IMR-90 (cell line): ENCODE results near the gene ME3. TPM values are rescaled to one million over a fixed set of nuclear protein-coding genes. Genes with fewer than 3 reads are reported as not detected.

Source experiments
- ATAC-seq: fragments of 200-7000 bp; cut with Tn5 transposase; 2 replicates; pipeline ENCODE4 v1.9.1; 2020; ENCODE audit warnings: low read depth, mild to moderate bottlenecking, moderate library complexity
- BruUV-seq: library from RNA; stranded (reverse); fragments of 400-500 nt; replicated peaks from 2 replicates; lab custom pipeline; 2021; lab: Mats Ljungman, UMichigan
- CTCF ChIA-PET: fragments of 300-600 bp; formaldehyde crosslinking; extraction: SDS; loops from one replicate; lab custom pipeline; 2021; ENCODE audit warnings: antibody characterized with exemption; lab: Yijun Ruan, JAX
- POLR2A ChIA-PET: fragments of 300-600 bp; sonication (Branson Sonifier 250); formaldehyde crosslinking; loops from one replicate; lab custom pipeline; 2022; ENCODE audit warnings: antibody characterized with exemption; ENCODE audit not compliant: unreplicated experiment; lab: Charles Lee
- DNase-seq: peaks from one replicate; pipeline ENCODE4 v3.0.0; 2013
- H2AFZ ChIP-seq: replicated peaks from 2 replicates; pipeline ENCODE3; 2013; ENCODE audit warnings: low read length, mild to moderate bottlenecking; ENCODE audit not compliant: poor library complexity
- H2AK5ac ChIP-seq: 2 replicates; pipeline ENCODE4 v1.6.1; 2013; ENCODE audit warnings: low read depth, low read length, inconsistent platforms
- H2AK9ac ChIP-seq: replicated peaks from 2 replicates; pipeline ENCODE3; 2013; ENCODE audit warnings: mild to moderate bottlenecking, low read depth, low read length, moderate library complexity; ENCODE audit not compliant: poor library complexity
- H2BK120ac ChIP-seq: 2 replicates; pipeline ENCODE4 v1.6.1; 2013; ENCODE audit warnings: low read depth, low read length, inconsistent platforms
- H2BK15ac ChIP-seq: 3 replicates; pipeline ENCODE4 v1.6.1; 2013; ENCODE audit warnings: low read depth, low read length, inconsistent platforms
- H2BK20ac ChIP-seq: 2 replicates; pipeline ENCODE4 v1.6.1; 2013; ENCODE audit warnings: low read depth, mild to moderate bottlenecking, inconsistent platforms, low read length, moderate library complexity
- H2BK5ac ChIP-seq: 2 replicates; pipeline ENCODE4 v1.6.1; 2013; ENCODE audit warnings: mild to moderate bottlenecking, low read depth, low read length, inconsistent platforms; ENCODE audit not compliant: poor library complexity, severe bottlenecking
- H3K14ac ChIP-seq: replicated peaks from 2 replicates; pipeline ENCODE4 v1.6.1; 2013; ENCODE audit warnings: low read depth, low read length, inconsistent platforms
- H3K18ac ChIP-seq: 2 replicates; pipeline ENCODE4 v1.6.1; 2013; ENCODE audit warnings: low read depth, low read length, control low read depth
- H3K23ac ChIP-seq: 2 replicates; pipeline ENCODE4 v1.6.1; 2013; ENCODE audit warnings: low read depth, low read length, inconsistent platforms
- H3K27ac ChIP-seq: 2 replicates; pipeline ENCODE4 v1.5.1; 2013; ENCODE audit warnings: mild to moderate bottlenecking, control low read depth, low read length; ENCODE audit not compliant: insufficient read depth
- H3K27me3 ChIP-seq: 2 replicates; pipeline ENCODE4 v1.6.1; 2013; ENCODE audit warnings: low read length; ENCODE audit not compliant: control insufficient read depth, insufficient read depth
- H3K36me3 ChIP-seq: 2 replicates; pipeline ENCODE4 v1.6.1; 2013; ENCODE audit warnings: low read length, mixed read lengths; ENCODE audit not compliant: control insufficient read depth, insufficient read depth
- H3K4ac ChIP-seq: 2 replicates; pipeline ENCODE4 v1.6.1; 2013; ENCODE audit warnings: low read depth, low read length, inconsistent platforms
- H3K4me1 ChIP-seq: 2 replicates; pipeline ENCODE4 v1.6.1; 2013; ENCODE audit warnings: low read length, mixed read lengths; ENCODE audit not compliant: control insufficient read depth, insufficient read depth
- H3K4me2 ChIP-seq: 2 replicates; pipeline ENCODE4 v1.6.1; 2013; ENCODE audit warnings: low read depth, mild to moderate bottlenecking, control low read depth, low read length, moderate library complexity
- H3K4me3 ChIP-seq: 2 replicates; pipeline ENCODE4 v1.5.1; 2013; ENCODE audit warnings: low read depth, mild to moderate bottlenecking, control low read depth, low read length, moderate library complexity; ENCODE audit not compliant: insufficient read depth
- H3K56ac ChIP-seq: 2 replicates; pipeline ENCODE4 v1.6.1; 2013; ENCODE audit warnings: low read length, inconsistent platforms; ENCODE audit not compliant: insufficient read depth; ENCODE audit errors: extremely low read depth
- H3K79me1 ChIP-seq, 2 experiments: 2 replicates each; pipeline ENCODE4 v1.6.1; 2013; ENCODE audit warnings: low read length in 2 of 2, inconsistent platforms in 1 of 2, low read depth in 1 of 2
- H3K9ac ChIP-seq: 2 replicates; pipeline ENCODE4 v1.6.1; 2013; ENCODE audit warnings: low read depth, low read length, control low read depth
- H3K9me1 ChIP-seq: 2 replicates; pipeline ENCODE4 v1.6.1; 2013; ENCODE audit warnings: low read length, inconsistent platforms; ENCODE audit not compliant: insufficient read depth
- H3K9me3 ChIP-seq: 2 replicates; pipeline ENCODE4 v1.6.1; 2013; ENCODE audit warnings: low read length; ENCODE audit not compliant: control insufficient read depth, insufficient read depth
- H4K20me1 ChIP-seq: 2 replicates; pipeline ENCODE4 v1.6.1; 2013; ENCODE audit warnings: low read length, inconsistent platforms; ENCODE audit not compliant: insufficient read depth
- H4K5ac ChIP-seq: 2 replicates; pipeline ENCODE4 v1.6.1; 2013; ENCODE audit warnings: mild to moderate bottlenecking, low read depth, low read length, control low read depth
- H4K8ac ChIP-seq, 2 experiments: 2 replicates each; pipeline ENCODE4 v1.6.1; 2013; ENCODE audit warnings: low read depth in 2 of 2, low read length in 2 of 2, control low read depth in 1 of 2, inconsistent platforms in 1 of 2
- H4K91ac ChIP-seq: 2 replicates; pipeline ENCODE4 v1.6.1; 2013; ENCODE audit warnings: low read depth, low read length, inconsistent platforms; ENCODE audit not compliant: insufficient read depth
- BHLHE40 ChIP-seq: fragments of 150-350 bp; IDR thresholded peaks from 2 replicates; pipeline ENCODE4 v1.6.1; 2016; ENCODE audit warnings: mild to moderate bottlenecking, low read depth, low read length
- CTCF ChIP-seq: conservative IDR thresholded peaks from 2 replicates; pipeline ENCODE4 v1.5.1; 2012; ENCODE audit warnings: mild to moderate bottlenecking, low read depth, low read length, improper control_type of control experiment
- SMC3 ChIP-seq: fragments of 150-350 bp; IDR thresholded peaks from 2 replicates; pipeline ENCODE4 v1.6.1; 2016; ENCODE audit warnings: low read depth, mild to moderate bottlenecking, antibody characterized with exemption, low read length, moderate library complexity
- WGBS, 2 experiments: methylation state at CpG; one replicate each; pipeline versions ENCODE4 v1.1.5 to v1.1.7; 2013; ENCODE audit warnings: missing lambda C conversion rate in 2 of 2; ENCODE audit not compliant: insufficient read length in 1 of 2; ENCODE audit errors: extremely low coverage in 2 of 2; 5-methylcytosine and 5-hydroxymethylcytosine counted together
- dilution Hi-C: fragments of 300-500 bp; cut with HindIII; formaldehyde crosslinking; loops from one replicate; pipeline ENCODE4 v1.14.3; 2018; ENCODE audit warnings: low sequenced_read_pairs; ENCODE audit not compliant: unreplicated experiment
- in situ Hi-C: fragments of 300-500 bp; cut with MboI; formaldehyde crosslinking; loops from 3 replicates; pipeline ENCODE4 v1.14.3; 2019; ENCODE audit warnings: low sequenced_read_pairs, inconsistent platforms, mixed read lengths
- intact Hi-C: fragments of 100-400 bp; cut with micrococcal nuclease; formaldehyde crosslinking; loops from 2 replicates; pipeline ENCODE4 v1.10.0; 2022
- polyA plus RNA-seq, 3 experiments: library from polyadenylated mRNA; depleted of rRNA; stranded (reverse); fragments of >200 nt; gene quantifications; 2 replicates each; pipeline ENCODE4 v1.2.3, GENCODE V29; 2012; ENCODE audit warnings: low replicate concordance in 1 of 3
- total RNA-seq: library from RNA; depleted of rRNA; stranded (reverse); fragments of >200 nt; gene quantifications from 2 replicates; pipeline ENCODE4 v1.2.3, GENCODE V29; 2012

ME3 gene
- total and polyA plus RNA-seq, 2 of the 4 experiments (the other 2 are of a cell fraction): 7.8 to 9.0 TPM

- Histone ChIP-seq H3K4ac (peak overlapping the region; percentile 86), H2AFZ (peak overlapping the region; percentile 62), H4K20me1 (no peaks in the 10 kb centered on the region), H2AK5ac (peak overlapping the region; percentile 92), H3K4me3 (no peak overlapping the region), H3K36me3 (no peaks in the 10 kb centered on the region), H3K9me1 (peaks cover 29% of the 10 kb centered on the region), H4K8ac (peak overlapping the region; percentile 32 to 67; a peak in 2 of 4 replicates), H2BK20ac (peak overlapping the region; percentile 94), H3K4me2 (no peak overlapping the region), H3K4me1 (peaks cover 22% of the 10 kb centered on the region), H3K23ac (peak overlapping the region; percentile 76), H3K79me1 (peaks cover 0 to 4% of the 10 kb centered on the region in 2 experiments; a peak in 1 of 4 replicates), H3K27me3 (no peaks in the 10 kb centered on the region), H2AK9ac (peak overlapping the region; percentile 73), H4K5ac (peak overlapping the region; percentile 8; the same call in 1 of the 2 replicates), H3K18ac (peak overlapping the region; percentile 6; the same call in 1 of the 2 replicates), H2BK15ac (peak overlapping the region; percentile 97; the same call in 2 of the 3 replicates), H3K9ac (no peak overlapping the region), H2BK5ac (peak overlapping the region; percentile 30), H3K56ac (peak overlapping the region; percentile 8; the same call in 1 of the 2 replicates), H2BK120ac (peak overlapping the region; percentile 96), H3K27ac (no peak overlapping the region), H3K14ac (peak overlapping the region; percentile 83), H3K9me3 (no peaks in the 10 kb centered on the region), H4K91ac (peak overlapping the region; percentile 86)
- ATAC-seq (peak; percentile 36), DNase-seq (peak; percentile 71)
- ChIA-PET CTCF (interaction anchor here (0.6 kb wide), 1 partner anchor 86 kb away, joined by 3 read pairs; no protein-coding TSS in a partner anchor), POLR2A (no interaction called here)
- TF ChIP-seq CTCF (no peak), SMC3 (no peak), BHLHE40 (no peak)
- dilution Hi-C loops (no loop called here), intact Hi-C loops (loop anchor here (5.0 kb wide), 1 partner anchor 57 kb away; no protein-coding TSS in a partner anchor), in situ Hi-C loops (no loop called here)
- WGBS, 2 experiments: 80% methylated on average over 1 of the region's 9 CpGs; no CpG with 5 or more reads in 1 of the 2 experiments
- no TSS peak for BruUV-seq
Measured at GRCh38 chr11:86460461-86461385, 211.7 kb downstream of the ME3 start.
